ENCODE measurements around the gene JAK2.
"Not testable (repeated sequence)": the region's sequence is repeated elsewhere in the genome, so short reads cannot be mapped to it uniquely, and the experiment has no call there.

The JAK2 gene

DNA sequence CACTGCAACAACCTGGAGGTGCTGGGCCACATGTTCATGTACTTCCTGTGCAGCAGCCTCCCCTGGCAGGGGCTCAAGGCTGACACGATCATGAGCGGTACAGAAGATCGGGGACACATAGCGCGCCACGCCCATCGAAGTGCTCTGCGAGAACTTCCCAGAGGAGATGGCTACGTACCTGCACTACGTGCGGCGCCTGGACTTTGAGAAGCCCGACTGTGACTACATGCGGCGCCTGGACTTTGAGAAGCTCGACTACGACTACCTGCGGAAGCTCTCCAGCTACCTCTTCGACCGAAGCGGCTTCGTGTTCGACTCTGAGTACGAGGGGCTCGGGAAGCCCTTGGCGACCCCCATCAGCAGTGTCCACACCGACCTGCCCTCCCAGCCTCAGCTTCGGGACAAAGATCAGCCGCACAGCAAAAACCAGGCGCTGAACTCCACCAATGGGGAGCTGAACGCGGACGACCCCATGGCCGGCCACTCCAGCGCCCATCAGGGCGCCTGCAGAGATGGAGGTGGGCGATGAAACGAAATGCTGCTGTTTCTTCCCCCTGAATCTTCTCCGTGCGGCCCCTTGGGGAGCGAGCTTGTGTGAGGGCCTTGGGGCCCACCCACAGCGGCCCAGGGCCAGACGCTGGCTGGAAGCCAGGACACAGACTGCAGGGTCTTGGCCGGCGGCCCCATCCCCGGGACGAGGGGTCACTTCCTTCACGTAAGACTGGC, 56.5 kb downstream of the JAK2 start:
- no peak for DNase-seq (ENCODE audit: low read depth in 3 of 3)

DNA sequence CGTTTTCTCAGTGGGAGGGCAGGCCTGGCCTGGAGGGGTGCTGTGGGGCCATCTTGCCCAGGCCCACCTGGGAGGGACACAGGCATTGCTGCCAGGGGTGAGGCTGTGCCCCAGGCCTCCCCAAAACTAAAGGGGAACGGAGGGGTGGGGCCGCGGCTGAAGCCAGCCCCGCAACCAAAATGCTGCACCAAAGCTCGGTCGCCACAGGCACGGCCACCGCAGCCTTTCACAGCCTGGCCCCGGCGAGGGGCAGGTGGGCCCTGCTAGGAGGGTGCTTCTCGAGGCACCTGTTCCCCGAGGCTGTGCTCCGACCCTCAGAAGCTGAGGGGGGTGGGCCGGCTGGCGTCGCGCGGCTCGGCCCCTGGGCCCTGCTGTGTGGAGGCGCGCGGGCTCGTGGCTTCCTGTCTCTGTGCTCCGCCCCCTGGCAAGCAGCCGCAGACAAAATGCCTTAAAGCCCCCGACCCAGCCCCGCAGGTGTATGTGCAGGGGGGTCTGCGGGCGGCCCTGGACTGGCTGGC, 57.6 kb downstream of the JAK2 start:
- no peak for DNase-seq (ENCODE audit: low read depth in 3 of 3)

DNA sequence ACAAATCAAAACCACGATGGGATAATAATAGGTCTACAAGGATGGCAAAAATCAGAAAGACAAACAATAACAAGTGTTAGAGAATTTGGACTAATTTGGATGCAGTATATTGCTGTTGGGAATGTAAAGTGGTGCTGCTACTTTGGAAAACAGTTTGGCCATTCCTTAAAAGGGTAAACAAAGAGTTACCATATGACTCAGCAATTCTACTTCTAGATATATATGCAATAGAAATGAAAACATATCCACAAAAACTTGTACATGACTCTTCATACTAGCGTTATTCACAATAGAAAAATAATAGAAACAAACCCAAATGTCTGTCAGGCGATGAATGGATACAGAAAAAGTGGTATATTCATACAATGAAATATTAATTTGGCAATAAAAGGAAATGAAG, 58.3 kb downstream of the JAK2 start:
- no peak for DNase-seq (ENCODE audit: low read depth in 3 of 3)

DNA sequence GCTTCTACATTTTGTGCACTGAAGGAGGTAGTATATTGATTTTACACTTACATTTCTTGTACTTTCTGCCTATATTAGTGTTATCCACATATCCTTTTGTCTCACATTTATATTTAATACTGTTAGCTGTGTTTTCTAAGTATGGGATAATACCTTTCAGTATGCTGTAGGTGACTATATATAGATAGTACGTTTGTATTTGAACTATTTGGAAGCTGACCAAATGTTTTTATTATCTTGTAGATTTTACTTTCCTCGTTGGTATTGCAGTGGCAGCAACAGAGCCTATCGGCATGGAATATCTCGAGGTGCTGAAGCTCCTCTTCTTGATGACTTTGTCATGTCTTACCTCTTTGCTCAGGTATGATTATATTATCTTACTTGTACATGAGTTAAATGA, 59.1 kb downstream of the JAK2 start:
- no peak for DNase-seq (ENCODE audit: low read depth in 3 of 3)

DNA sequence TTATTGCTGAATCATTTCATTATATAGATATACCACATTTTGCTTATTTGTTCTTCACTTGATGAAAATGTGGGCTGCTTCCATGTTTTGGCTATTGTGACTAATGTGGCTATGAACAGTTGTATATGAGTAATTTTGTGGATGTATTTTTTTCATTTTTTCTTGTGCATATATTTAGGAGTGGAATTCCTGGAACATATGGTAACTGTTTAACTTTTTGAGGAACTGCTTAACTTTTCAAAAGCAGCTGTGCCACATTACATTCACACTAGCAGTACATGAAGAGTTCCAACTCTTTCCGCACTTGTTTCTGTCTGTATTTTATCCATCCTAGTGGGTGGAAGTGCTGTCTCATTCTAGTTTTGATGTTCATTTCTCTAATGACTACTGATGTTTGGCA, 67.8 kb downstream of the JAK2 start:
- DNase-seq (ENCODE audit: low read depth in 3 of 3), result no peak

DNA sequence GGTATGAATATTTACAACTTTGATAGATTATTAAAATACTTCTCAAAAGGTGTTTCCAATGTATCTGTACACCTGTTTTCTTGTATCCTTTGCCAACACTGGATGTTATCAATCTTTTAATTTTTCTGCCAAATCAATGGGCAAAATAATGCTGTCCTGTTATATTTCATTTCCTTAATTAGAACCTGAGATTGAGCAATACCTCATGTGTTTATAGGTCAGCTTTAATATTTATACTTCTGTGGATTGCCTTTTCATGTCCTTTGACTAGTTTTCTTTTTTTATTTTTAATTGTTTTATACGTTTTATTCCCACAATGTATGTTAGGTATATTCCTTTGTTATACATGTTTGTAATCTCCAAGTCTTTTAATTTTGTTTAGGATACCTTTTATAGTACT, 77.6 kb downstream of the JAK2 start:
- DNase-seq (ENCODE audit: low read depth in 3 of 3), result no peak

DNA sequence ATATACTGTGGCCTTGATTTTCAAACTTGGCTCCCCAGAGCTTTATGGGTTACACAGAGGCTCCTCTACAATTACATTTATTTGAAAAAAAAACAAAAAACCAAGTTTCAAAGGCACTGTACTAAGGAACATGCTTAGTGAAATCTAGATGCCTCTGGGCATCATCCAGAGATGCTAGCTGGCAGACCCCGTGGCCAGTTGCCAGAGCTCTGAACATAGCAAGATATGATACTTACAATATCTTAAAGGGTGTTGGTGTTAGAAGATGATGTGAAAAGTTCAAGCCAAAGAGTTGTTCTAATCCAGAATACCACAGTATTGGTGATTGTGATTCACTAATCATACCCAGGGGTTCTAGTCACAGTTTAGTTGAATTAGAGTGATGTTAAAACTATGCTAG, 87.8 kb downstream of the JAK2 start:
- DNase-seq (ENCODE audit: low read depth in 3 of 3), result no peak

DNA sequence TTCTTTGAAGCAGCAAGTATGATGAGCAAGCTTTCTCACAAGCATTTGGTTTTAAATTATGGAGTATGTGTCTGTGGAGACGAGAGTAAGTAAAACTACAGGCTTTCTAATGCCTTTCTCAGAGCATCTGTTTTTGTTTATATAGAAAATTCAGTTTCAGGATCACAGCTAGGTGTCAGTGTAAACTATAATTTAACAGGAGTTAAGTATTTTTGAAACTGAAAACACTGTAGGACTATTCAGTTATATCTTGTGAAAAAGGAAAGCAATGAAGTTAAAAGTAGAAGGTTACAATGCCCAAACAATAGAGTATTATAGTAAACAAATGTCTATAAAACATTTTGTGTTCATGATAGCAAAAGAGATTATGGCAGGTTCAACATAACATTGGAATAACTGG, 88.6 kb downstream of the JAK2 start:
- DNase-seq (ENCODE audit: low read depth in 3 of 3), result no peak

DNA sequence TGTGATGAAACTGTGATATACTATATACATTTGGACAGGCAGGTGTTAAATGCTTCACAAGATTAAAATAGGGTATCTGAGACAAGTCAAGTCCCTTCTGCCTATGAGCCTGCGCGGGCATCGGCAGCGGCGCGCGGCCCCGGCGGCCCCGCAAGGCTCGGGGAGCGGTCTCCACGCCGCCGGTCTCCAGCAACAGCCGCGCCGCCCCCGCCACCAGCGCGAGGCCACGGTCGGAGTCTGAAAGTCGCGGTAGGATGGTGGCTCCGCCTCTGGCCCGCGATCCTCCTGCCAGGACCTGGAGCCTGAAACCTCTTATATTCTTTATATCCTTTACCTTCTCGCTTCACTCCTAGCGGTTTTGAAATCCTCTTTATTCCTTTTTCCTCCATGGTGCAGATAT, 100.9 kb downstream of the JAK2 start:
- no peak for DNase-seq (ENCODE audit: low read depth in 3 of 3)

DNA sequence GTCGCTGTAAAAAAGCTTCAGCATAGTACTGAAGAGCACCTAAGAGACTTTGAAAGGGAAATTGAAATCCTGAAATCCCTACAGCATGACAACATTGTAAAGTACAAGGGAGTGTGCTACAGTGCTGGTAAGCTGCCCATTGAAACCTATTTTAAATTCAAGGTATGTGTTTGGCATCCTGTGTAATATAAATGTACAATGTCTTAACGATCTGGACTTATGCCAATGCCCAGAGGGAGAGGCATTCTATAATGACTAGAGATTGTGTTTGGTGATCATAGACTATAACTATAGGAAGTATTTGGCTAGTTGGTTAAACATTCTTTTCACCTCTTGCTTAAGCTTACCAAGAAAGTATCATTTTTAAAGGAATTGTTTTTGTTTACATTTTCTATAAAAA, 104.7 kb downstream of the JAK2 start:
- no peak for DNase-seq (ENCODE audit: low read depth in 3 of 3)

DNA sequence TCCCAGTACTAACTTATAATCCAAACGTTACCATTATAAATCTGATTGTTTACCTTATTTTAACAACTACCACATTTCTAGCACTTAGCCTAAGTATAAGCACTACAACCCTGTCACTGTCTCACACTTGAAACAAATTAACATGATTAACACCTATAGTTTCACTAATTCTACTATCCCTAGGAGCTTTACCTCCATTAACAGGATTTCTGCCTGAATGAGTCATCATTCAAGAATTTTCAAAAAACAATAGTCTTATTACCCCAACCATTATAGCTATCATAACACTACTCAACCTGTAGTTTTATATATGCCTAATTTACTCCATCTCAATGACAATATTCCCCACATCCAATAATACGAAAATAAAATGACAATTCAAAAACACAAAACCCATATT, 110.7 kb downstream of the JAK2 start:
- no peak for DNase-seq (ENCODE audit: low read depth in 3 of 3)

DNA sequence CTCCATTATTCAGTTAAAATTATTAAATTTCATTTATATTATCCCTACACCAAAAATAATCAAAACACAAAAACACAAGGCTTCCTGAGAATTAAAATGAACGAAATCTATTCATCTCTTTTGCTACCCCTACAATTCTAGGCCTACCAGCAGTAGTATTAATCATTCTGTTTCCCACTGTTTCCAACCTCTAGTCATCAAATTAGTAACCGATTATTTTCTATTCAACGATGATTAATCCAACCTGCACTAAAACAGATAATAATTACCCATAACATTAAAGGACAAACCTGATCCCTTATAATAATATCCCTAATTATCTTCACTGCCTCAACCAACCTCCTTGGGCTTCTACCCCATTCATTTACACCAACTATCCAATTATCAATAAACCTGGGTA, 114.4 kb downstream of the JAK2 start:
- no peak for DNase-seq (ENCODE audit: low read depth in 3 of 3)

DNA sequence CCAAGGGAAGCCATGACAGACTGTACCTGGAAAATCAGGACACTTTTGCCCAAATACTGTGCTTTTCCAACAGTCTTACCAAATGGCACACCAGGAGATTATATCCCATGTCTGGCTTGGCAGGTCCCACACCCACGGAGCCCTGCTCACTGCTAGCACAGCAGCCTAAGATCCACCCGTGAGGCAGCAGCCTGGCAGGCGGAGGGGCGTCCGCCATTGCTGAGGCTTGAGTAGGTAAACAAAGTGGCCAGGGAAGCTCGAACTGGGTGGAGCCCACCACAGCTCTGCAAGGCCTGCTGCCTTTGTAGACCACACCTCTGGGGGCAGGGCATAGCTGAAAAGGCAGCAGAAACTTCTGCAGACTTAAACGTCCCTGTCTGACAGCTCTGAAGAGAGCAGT, 116.1 kb downstream of the JAK2 start:
- DNase-seq (ENCODE audit: low read depth in 3 of 3), result not testable (repeated sequence)

DNA sequence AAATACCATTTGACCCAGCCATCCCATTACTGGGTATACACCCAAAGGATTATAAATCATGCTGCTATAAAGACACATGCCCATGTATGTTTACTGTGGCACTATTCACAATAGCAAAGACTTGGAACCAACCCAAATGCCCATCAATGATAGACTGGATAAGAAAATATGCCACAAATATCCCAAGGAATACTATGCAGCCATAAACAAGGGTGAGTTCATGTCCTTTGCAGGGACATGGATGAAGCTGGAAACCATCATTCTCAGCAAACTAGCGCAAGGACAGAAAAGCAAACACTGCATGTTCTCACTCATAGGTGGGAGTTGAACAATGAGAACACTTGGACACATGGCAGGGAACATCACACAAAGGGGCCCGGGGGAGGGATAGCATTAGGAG, 121.4 kb downstream of the JAK2 start:
- DNase-seq (ENCODE audit: low read depth in 3 of 3), result not testable (repeated sequence)

DNA sequence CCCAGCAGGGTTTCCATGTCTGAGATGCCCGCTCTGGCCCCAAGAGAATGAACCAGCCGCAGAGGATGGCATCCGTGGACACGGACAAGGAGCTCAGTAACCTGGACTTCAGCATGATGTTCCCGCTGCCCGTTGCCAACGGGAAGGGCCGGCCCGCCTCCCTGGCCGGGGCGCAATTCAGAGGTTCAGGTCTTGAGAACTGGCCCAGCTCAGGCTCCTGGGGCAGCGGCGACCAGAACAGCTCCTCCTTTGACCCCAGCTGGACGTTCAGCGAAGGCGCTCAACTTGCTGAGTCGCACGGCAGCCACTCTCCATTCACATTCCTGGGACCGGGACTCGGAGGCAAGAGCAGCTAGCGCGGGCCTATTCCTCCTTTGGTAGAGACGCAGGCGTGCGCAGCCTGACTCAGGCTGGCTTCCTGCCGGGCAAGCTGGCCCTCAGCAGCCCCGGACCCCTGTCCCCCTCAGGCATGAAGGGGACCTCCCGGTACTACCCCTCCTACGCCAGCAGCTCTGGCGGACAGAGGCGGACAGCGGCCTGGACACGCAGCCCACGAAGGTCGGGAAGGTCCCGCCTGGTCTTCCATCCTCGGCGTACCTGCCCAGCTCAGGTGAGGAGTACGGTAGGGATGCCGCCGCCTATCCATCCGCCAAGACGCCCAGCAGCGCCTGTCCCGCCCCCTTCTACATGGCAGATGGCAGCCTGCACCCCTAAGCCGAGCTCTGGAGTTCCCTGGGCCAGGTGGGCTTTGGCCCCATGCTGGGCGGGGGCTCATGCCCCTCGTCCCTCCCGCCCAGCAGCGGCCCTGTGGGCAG, 126.0 kb downstream of the JAK2 start:
- DNase-seq (ENCODE audit: low read depth in 3 of 3), result no peak

DNA sequence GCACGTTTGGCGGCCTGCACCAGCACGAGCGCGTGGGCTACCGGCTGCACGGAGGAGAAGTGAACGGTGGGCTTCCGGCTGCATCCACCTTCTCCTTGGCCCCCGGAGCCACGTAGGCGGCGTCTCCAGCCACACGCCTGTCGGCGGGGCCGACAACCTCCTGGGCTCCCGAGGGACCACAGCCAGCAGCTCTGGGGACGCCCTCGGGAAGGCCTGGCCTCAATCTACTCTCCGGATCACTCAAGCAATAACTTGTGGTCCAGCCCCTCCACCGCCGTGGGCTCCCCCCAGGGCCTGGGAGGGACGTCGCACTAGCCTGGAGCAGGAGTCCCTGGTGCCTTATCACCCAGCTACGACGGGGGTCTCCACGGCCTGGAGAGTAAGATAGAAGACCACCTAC, 126.6 kb downstream of the JAK2 start:
- DNase-seq (ENCODE audit: low read depth in 3 of 3), result no peak

DNA sequence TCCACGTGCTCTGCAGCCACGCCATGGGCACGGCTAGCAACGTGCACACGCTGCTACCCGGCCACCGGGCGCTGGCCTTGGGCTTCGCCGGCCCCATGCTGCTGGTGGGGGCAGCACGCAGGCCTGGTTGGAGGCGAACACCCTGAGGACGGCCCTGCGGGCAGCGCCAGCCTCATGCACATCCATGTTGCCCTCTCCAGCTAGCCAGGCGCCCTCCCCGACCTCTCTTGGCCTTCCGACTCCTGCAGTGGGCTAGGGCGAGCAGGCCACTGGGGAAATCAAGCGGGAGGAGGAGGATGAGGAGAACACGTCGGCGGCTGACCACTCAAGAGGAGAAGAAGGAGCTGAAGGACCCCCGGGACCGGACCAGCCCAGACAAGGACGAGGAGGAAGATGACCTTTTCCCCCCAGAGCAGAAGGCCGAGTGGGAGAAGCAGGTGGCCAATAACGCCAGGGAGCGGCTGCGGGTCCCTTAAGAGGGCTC, 127.1 kb downstream of the JAK2 start:
- no peak for DNase-seq (ENCODE audit: low read depth in 3 of 3)

DNA sequence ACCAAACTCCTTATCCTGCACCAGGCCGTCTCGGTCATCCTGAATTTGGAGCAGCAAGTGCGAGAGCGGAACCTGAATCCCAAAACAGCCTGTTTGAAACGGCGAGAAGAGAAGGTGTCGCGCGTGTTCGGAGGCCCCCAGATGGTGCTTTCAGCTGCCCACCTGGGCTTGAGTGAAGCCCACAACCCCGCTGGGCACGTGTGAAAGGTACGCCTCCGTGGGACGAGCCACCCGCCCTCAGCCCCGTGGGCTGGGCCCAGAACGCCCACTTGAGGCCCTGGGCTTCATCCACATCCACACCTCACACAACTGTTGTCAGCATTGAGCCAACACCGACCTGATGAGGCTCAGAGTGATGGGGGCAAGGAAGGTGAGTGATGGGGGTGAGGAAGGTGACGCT, 127.6 kb downstream of the JAK2 start:
- no peak for DNase-seq (ENCODE audit: low read depth in 3 of 3)

DNA sequence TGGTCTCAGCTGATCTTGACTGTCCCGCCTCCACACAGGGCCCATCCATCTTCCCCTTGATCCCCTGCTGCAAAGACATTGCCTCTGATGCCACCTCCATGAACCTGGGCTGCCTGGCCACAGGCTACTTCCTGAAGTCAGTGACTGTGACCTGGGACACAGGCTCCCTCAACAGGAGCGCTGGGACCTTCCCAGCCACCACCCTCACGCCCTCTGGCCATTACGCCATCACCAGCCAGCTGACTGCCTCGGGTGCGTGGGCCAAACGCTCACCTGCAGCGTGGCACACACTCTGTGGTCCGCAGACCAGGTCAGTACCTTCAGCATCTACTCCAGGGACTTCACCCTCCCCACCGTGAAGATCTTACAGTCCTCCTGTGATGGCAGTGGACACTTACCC, 128.5 kb downstream of the JAK2 start:
- no peak for DNase-seq (ENCODE audit: low read depth in 3 of 3)

DNA sequence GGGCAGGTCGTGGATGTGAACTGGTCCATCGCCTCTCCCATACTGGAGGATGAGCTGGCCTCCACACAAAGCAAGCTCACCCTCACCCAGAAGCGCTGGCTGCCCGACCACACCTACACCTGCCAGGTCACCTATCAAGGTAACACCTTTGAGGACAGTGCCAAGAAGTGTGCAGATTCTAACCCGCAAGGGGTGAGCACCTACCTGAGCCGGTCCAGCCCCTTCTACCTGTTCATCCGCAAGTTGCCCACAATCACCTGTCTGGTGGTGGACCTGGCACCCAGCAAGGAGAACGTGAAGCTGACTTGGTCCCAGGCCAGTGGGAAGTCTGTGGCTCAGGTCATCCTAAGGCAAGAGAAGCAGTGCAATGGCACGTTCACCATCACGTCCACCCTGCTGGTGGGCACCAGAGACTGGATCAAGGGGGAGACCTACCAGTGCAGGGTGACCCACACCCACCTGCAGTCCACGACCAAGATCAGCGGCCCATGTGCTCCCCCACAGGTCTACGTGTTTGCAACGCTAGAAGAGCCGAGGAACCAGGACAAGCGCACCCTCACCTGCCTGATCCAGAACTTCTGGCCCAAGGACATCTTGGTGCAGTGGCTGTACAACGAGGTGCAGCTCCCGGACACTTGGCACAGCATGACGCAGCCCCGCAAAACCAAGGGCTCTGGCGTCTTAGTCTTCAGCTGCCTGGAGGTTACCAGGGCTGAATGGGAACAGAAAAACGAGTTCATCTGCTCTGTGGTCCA, 129.1 kb downstream of the JAK2 start:
- DNase-seq (ENCODE audit: low read depth in 3 of 3), result no peak

DNA sequence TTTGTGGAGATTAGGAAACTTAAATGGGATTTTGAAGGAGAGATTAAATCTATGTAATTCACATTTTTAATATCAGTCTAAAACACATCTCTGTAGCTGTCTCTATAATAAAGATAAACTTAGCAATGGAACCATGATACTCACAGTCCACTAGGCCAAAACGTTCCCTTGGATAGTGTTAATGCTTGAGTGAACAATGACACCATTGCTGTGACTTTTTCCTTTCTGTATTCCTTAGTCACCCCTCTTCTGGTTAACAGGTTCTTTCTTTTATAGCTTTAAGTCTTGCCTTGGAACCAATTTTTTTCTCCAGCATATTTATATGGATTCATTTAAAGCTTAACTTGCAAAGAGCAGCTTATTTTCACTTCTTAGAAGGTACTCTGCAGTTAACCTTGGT, 137.0 kb downstream of the JAK2 start:
- no peak for DNase-seq (ENCODE audit: low read depth in 3 of 3)

DNA sequence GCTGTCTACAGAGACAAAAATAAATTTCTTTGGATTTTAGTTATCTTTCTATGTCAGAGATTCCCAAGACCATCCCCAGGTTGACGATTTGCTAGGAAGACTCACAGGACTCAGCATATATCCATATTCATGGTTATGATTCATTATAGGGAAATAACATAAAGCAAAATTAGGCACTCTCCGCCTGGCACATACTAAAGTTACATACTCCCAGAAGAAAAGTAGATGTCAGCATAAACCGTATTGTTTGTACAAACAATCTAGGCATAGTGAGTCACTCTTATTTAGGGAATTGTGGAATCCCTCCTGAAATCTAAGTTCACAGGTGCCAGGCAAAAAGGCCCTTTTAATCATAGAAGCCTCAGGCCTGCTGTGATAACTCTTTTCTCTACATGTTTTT, 137.4 kb downstream of the JAK2 start:
- no peak for DNase-seq (ENCODE audit: low read depth in 3 of 3)
